Measurements from ENCODE around the gene PDCD2L.
A peak's percentile ranks its signal among the peaks of the same experiment; 100 is the strongest.

The PDCD2L gene

GRCh38 chr19:34360354-34360909 is 43.8 kb upstream of the PDCD2L start:
- TF ChIP-seq CTCF (IDR thresholded peaks at IDR 0.05; ENCODE audit: low read depth, low read length): no peak
- in situ Hi-C loops (cut with HindIII; ENCODE audit: low sequenced_read_pairs): no loop called here

GRCh38 chr19:34362679-34363069 is 41.5 kb upstream of the PDCD2L start:
- H3K4me3 ChIP-seq (ENCODE audit: low read depth, low read length): no peak overlapping the region
- DNase-seq (ENCODE audit: low read depth, low spot score): no peak
- no peak for TF ChIP-seq CTCF (IDR thresholded peaks at IDR 0.05; ENCODE audit: low read depth, low read length)
- in situ Hi-C loops (cut with HindIII; ENCODE audit: low sequenced_read_pairs): no loop called here

More at GRCh38 chr19:34360354-34360909, 43.8 kb upstream of the PDCD2L start:
- DNase-seq (ENCODE audit: low read depth, low spot score): no peak
- H3K4me3 ChIP-seq (ENCODE audit: low read depth, low read length): no peak overlapping the region

- no peak for DNase-seq (ENCODE audit: low read depth, low spot score)
- in situ Hi-C loops (cut with HindIII; ENCODE audit: low sequenced_read_pairs): no loop called here
- no peak overlapping the region for H3K4me3 ChIP-seq (ENCODE audit: low read depth, low read length)
- TF ChIP-seq CTCF (IDR thresholded peaks at IDR 0.05; ENCODE audit: low read depth, low read length): no peak
Observed at GRCh38 chr19:34363094-34363493, 41.1 kb upstream of the PDCD2L start.

- no peak overlapping the region for H3K4me3 ChIP-seq (ENCODE audit: low read depth, low read length)
- TF ChIP-seq CTCF (IDR thresholded peaks at IDR 0.05; ENCODE audit: low read depth, low read length): no peak
- in situ Hi-C loops (cut with HindIII; ENCODE audit: low sequenced_read_pairs): no loop called here
- no peak for DNase-seq (ENCODE audit: low read depth, low spot score)
Observed at GRCh38 chr19:34363930-34364329, 40.3 kb upstream of the PDCD2L start.

GRCh38 chr19:34364462-34364829 is 39.8 kb upstream of the PDCD2L start:
- peak overlapping the region; percentile 63 for H3K4me3 ChIP-seq (ENCODE audit: low read depth, low read length)
- DNase-seq (ENCODE audit: low read depth, low spot score): no peak
- no peak for TF ChIP-seq CTCF (IDR thresholded peaks at IDR 0.05; ENCODE audit: low read depth, low read length)
- in situ Hi-C loops (cut with HindIII; ENCODE audit: low sequenced_read_pairs): no loop called here

- peak; percentile 30 for DNase-seq (ENCODE audit: low read depth, low spot score)
- in situ Hi-C loops (cut with HindIII; ENCODE audit: low sequenced_read_pairs): no loop called here
- TF ChIP-seq CTCF (IDR thresholded peaks at IDR 0.05; ENCODE audit: low read depth, low read length): no peak
- H3K4me3 ChIP-seq (ENCODE audit: low read depth, low read length): peak within 1 kb of the TSS; percentile 63
Observed at GRCh38 chr19:34364830-34365462, 39.3 kb upstream of the PDCD2L start, which contains the start of gene GPI. Gene GPI, plus strand, starts transcription at chr19:34365196. Its CDS starts 71 bp downstream, at chr19:34365267.
